Keratinocyte (primary cell): ENCODE measurements around the gene SCTR.

Source experiments
- EZH2 ChIP-seq: IDR thresholded peaks from one replicate; pipeline ENCODE4 v1.6.1; 2012; ENCODE audit warnings: inconsistent platforms, mild to moderate bottlenecking, low read length, moderate library complexity
- TF ChIP-seq, protein P1 (sequence below), 3 experiments: IDR thresholded peaks in 1 of 3; conservative IDR thresholded peaks in 1 of 3; optimal IDR thresholded peaks in 1 of 3; 2 replicates in 2 of 3; 3 replicates in 1 of 3; pipeline versions ENCODE3 to v1.5.1; 2011; ENCODE audit warnings: low read length in 3 of 3, mild to moderate bottlenecking in 3 of 3, moderate library complexity in 2 of 3, control low read depth in 1 of 3, inconsistent platforms in 1 of 3; ENCODE audit not compliant: insufficient read depth in 2 of 3; ENCODE audit errors: extremely low read depth in 1 of 3

GRCh38 chr2:119464981-119465380 lies 59.3 kb downstream of the SCTR start:
- TF ChIP-seq, protein P1, sequence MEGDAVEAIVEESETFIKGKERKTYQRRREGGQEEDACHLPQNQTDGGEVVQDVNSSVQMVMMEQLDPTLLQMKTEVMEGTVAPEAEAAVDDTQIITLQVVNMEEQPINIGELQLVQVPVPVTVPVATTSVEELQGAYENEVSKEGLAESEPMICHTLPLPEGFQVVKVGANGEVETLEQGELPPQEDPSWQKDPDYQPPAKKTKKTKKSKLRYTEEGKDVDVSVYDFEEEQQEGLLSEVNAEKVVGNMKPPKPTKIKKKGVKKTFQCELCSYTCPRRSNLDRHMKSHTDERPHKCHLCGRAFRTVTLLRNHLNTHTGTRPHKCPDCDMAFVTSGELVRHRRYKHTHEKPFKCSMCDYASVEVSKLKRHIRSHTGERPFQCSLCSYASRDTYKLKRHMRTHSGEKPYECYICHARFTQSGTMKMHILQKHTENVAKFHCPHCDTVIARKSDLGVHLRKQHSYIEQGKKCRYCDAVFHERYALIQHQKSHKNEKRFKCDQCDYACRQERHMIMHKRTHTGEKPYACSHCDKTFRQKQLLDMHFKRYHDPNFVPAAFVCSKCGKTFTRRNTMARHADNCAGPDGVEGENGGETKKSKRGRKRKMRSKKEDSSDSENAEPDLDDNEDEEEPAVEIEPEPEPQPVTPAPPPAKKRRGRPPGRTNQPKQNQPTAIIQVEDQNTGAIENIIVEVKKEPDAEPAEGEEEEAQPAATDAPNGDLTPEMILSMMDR (optimal IDR thresholded peaks at IDR 0.05 in 1 of 3, IDR thresholded peaks at IDR 0.05 in 1 of 3, conservative IDR thresholded peaks at IDR 0.05 in 1 of 3; ENCODE audit: extremely low read depth in 1 of 3, insufficient read depth in 2 of 3, low read length in 3 of 3) = no peak
- TF ChIP-seq EZH2 = no peak
